ENCODE data around the gene ZNF143. TPM values are rescaled to one million over a fixed set of nuclear protein-coding genes. Genes with fewer than 3 reads are reported as not detected.
"Not testable (repeated sequence)": the region's sequence is repeated elsewhere in the genome, so short reads cannot be mapped to it uniquely, and the experiment has no call there.

Gene ZNF143
- total RNA-seq, 4 donors from 2014 or later: 33.3 to 42.6 (median 36.9) TPM

- in situ Hi-C loops (cut with MboI; ENCODE audit: low sequenced_read_pairs in 4 of 4) (no loop called here), intact Hi-C loops (cut with DNase I; ENCODE audit: low total_unique reads) (loop anchor here (10.0 kb wide), 1 partner anchor 56 kb away; no protein-coding TSS in a partner anchor)
- no peaks in the 10 kb centered on the region for H3K4me1 ChIP-seq
- DNase-seq: no peak
- no peak overlapping the region for H3K4me3 ChIP-seq
- no peak for TF ChIP-seq CTCF (IDR thresholded peaks at IDR 0.05 in 4 of 5, conservative IDR thresholded peaks at IDR 0.05 in 1 of 5)
- ATAC-seq: no peak
- no peak overlapping the region for H3K27ac ChIP-seq
- H3K36me3 ChIP-seq: peaks cover 0 to 27% of the 10 kb centered on the region in 2 donors
- H3K27me3 ChIP-seq: no peaks in the 10 kb centered on the region
- H3K9me3 ChIP-seq: no peaks in the 10 kb centered on the region
Measured at GRCh38 chr11:9448576-9449352, 12.0 kb upstream of the ZNF143 start.

GRCh38 chr11:9452023-9452422, 8.8 kb upstream of the ZNF143 start:
- ATAC-seq; DNase-seq; H3K9me3 ChIP-seq; H3K4me1 ChIP-seq; H3K27me3 ChIP-seq; H3K4me3 ChIP-seq; H3K27ac ChIP-seq; H3K36me3 ChIP-seq; in situ Hi-C loops (cut with MboI; ENCODE audit: low sequenced_read_pairs in 4 of 4); intact Hi-C loops (cut with DNase I; ENCODE audit: low total_unique reads): not testable (repeated sequence)

- Histone ChIP-seq H3K4me1 (peaks cover 0 to 5% of the 10 kb centered on the region in 2 donors), H3K27me3 (no peaks in the 10 kb centered on the region), H3K4me3 (no peak overlapping the region), H3K9me3 (no peaks in the 10 kb centered on the region), H3K36me3 (no peaks in the 10 kb centered on the region), H3K27ac (no peak overlapping the region)
- TF ChIP-seq POLR2A (IDR thresholded peaks at IDR 0.05) (no peak), CTCF (IDR thresholded peaks at IDR 0.05 in 4 of 5, conservative IDR thresholded peaks at IDR 0.05 in 1 of 5) (no peak)
- in situ Hi-C loops (cut with MboI; ENCODE audit: low sequenced_read_pairs in 4 of 4): no loop called here
- no peak for DNase-seq
- no peak for ATAC-seq
- intact Hi-C loops (cut with DNase I; ENCODE audit: low total_unique reads): no loop called here
Measured at GRCh38 chr11:9455722-9456121, 5.1 kb upstream of the ZNF143 start.

DNA sequence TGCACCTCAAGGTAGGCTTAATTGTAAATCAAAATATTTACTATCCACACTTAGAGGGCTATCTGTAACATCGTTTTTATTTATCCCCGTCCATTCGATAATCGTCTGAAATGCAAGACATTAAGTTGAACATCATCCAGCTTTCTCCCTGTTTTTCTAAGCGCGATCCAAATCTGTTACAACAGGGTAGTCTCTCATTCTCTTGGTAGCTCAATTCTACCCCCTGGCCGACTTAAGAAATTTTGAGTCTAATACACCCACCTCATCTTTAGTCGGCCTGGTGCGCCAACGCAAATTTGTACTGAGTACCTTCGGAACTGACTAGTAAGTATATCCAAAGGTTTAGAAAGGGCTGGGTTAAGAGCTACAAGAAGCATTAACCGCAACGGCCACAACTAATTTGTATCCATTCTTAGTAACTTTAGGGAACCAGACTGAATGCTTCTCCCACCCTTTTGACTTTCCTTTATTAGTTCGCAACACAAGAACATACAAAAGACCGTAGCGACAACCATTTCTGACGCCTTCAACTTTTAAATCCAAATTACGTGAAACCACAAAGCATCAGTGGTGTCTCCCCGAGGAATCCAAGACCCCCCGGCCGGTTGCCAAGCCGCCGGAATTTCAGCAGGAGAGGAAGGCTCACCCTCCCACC, 1.0 kb upstream of the ZNF143 start:
- H3K4me1 ChIP-seq: peaks cover 20 to 27% of the 10 kb centered on the region in 2 donors
- intact Hi-C loops (cut with DNase I; ENCODE audit: low total_unique reads) (loop anchor here (1.0 to 5.0 kb wide), 5 partner anchors 75 to 772 kb away; partner anchors contain the start of genes IPO7, TMEM41B and WEE1), in situ Hi-C loops (cut with MboI; ENCODE audit: low sequenced_read_pairs in 4 of 4) (no loop called here)
- H3K9me3 ChIP-seq: no peaks in the 10 kb centered on the region
- H3K27ac ChIP-seq: peak overlapping the region; percentile 98 to 100 (median 100)
- peak overlapping the region; percentile 87 to 100 (median 96) for H3K4me3 ChIP-seq
- no peaks in the 10 kb centered on the region for H3K36me3 ChIP-seq
- DNase-seq (no peak), ATAC-seq (no peak)
- TF ChIP-seq POLR2A (IDR thresholded peaks at IDR 0.05): no peak
- TF ChIP-seq CTCF (IDR thresholded peaks at IDR 0.05 in 4 of 5, conservative IDR thresholded peaks at IDR 0.05 in 1 of 5): no peak
- no peaks in the 10 kb centered on the region for H3K27me3 ChIP-seq

- Histone ChIP-seq H3K27me3 (no peaks in the 10 kb centered on the region), H3K36me3 (no peaks in the 10 kb centered on the region), H3K27ac (peak overlapping the region; percentile 90 to 99 (median 97)), H3K4me3 (peak overlapping the region; percentile 76 to 97 (median 82)), H3K9me3 (no peaks in the 10 kb centered on the region), H3K4me1 (peaks cover 20 to 27% of the 10 kb centered on the region in 2 donors)
- DNase-seq (peak; percentile 78 to 88), ATAC-seq (peak; percentile 59 to 65)
- intact Hi-C loops (cut with DNase I; ENCODE audit: low total_unique reads): loop anchor here (2.0 to 5.0 kb wide), 3 partner anchors 111 to 774 kb away; partner anchors contain the start of genes TMEM41B and WEE1
- TF ChIP-seq POLR2A (IDR thresholded peaks at IDR 0.05) (peak; percentile 83 to 88), CTCF (IDR thresholded peaks at IDR 0.05 in 4 of 5, conservative IDR thresholded peaks at IDR 0.05 in 1 of 5) (peak in 2 of 5 experiments; percentile 2 to 19)
- in situ Hi-C loops (cut with MboI; ENCODE audit: low sequenced_read_pairs in 4 of 4): no loop called here
Measured at GRCh38 chr11:9461063-9461759, 399 bp downstream of the ZNF143 start.

Data from gastrocnemius medialis (tissue), 4 donors.